GM12878 (cell line): ENCODE results near the gene MPPED1. TPM values are rescaled to one million over a fixed set of nuclear protein-coding genes. Genes with fewer than 3 reads are reported as not detected.

Source experiments
- ATAC-seq: fragments of 200-7000 bp; cut with Tn5 transposase; 3 replicates; pipeline ENCODE4 v1.9.1; 2020; ENCODE audit warnings: mild to moderate bottlenecking, moderate library complexity
- BruUV-seq: library from RNA; stranded (reverse); fragments of 400-500 nt; replicated peaks from 2 replicates; lab custom pipeline; 2021; lab: Mats Ljungman, UMichigan
- CTCF ChIA-PET: fragments of 300-600 bp; sonication (Branson Sonifier 250); formaldehyde crosslinking; extraction: SDS; loops from one replicate; lab custom pipeline; 2021; ENCODE audit warnings: inconsistent platforms; lab: Yijun Ruan, JAX
- POLR2A ChIA-PET: fragments of 350-600 bp; formaldehyde crosslinking; extraction: SDS; loops from one replicate; lab custom pipeline; 2021; ENCODE audit warnings: inconsistent platforms; lab: Charles Lee
- RAD21 ChIA-PET: fragments of 300-600 bp; sonication (Branson Sonifier 250); formaldehyde crosslinking; loops from one replicate; lab custom pipeline; 2023; ENCODE audit warnings: antibody characterized with exemption; ENCODE audit not compliant: unreplicated experiment; lab: Charles Lee
- SMC1A ChIA-PET: fragments of 300-600 bp; sonication (Branson Sonifier 250); formaldehyde crosslinking; loops from one replicate; lab custom pipeline; 2023; ENCODE audit not compliant: unreplicated experiment, uncharacterized antibody; lab: Charles Lee
- DNase-seq: peaks from one replicate; pipeline ENCODE4 v3.0.0-alpha.2; 2011; ENCODE audit warnings: low read depth, low spot score
- FAIRE-seq: peaks from 3 replicates; lab custom pipeline; 2011; peaks lifted over from hg19 to GRCh38; lab: Jason Lieb, UNC
- H2AFZ ChIP-seq: 2 replicates; pipeline ENCODE4 v1.6.0; 2011; ENCODE audit warnings: low read depth, low read length, control low read depth; ENCODE audit not compliant: control insufficient read depth
- H3K27ac ChIP-seq: 2 replicates; pipeline ENCODE4 v1.5.1; 2011; ENCODE audit warnings: control low read depth; ENCODE audit not compliant: control insufficient read depth, insufficient read depth
- H3K27me3 ChIP-seq, 2 experiments: replicated peaks in 1 of 2; 2 replicates each; pipeline versions ENCODE4 v1.6.0 to v1.6.1; 2011; ENCODE audit warnings: low read length in 1 of 2; ENCODE audit not compliant: control insufficient read depth in 2 of 2, insufficient read depth in 2 of 2
- H3K36me3 ChIP-seq, 2 experiments: 2 replicates each; pipeline ENCODE4 v1.5.1; 2011; ENCODE audit warnings: low read length in 1 of 2; ENCODE audit not compliant: control insufficient read depth in 2 of 2, insufficient read depth in 2 of 2
- H3K4me1 ChIP-seq: 2 replicates; pipeline ENCODE4 v1.6.1; 2011; ENCODE audit warnings: mild to moderate bottlenecking, low read length, moderate library complexity, mixed read lengths; ENCODE audit not compliant: control insufficient read depth, insufficient read depth
- H3K4me2 ChIP-seq: 2 replicates; pipeline ENCODE4 v1.6.0; 2011; ENCODE audit warnings: control low read depth; ENCODE audit not compliant: control insufficient read depth, insufficient read depth
- H3K4me3 ChIP-seq: fragments of 200-600 bp; sonication (generic); 2 replicates; pipeline ENCODE4 v1.5.1; 2016
- H3K79me2 ChIP-seq: 2 replicates; pipeline ENCODE4 v1.6.0; 2011; ENCODE audit warnings: low read length; ENCODE audit not compliant: control insufficient read depth, insufficient read depth
- H3K9ac ChIP-seq: 2 replicates; pipeline ENCODE4 v1.8.0; 2011; ENCODE audit warnings: low read length, control low read depth, mixed read lengths; ENCODE audit not compliant: control insufficient read depth, insufficient read depth
- H3K9me3 ChIP-seq: replicated peaks from 3 replicates; pipeline ENCODE4 v1.5.1; 2011; ENCODE audit warnings: mild to moderate bottlenecking, low read length; ENCODE audit not compliant: control insufficient read depth, insufficient read depth
- H4K20me1 ChIP-seq: 2 replicates; pipeline ENCODE4 v1.6.0; 2011; ENCODE audit not compliant: control insufficient read depth, insufficient read depth
- BACH1 ChIP-seq: fragments of 450-650 bp; IDR thresholded peaks from 2 replicates; pipeline ENCODE4 v1.6.1; 2017; ENCODE audit warnings: mild to moderate bottlenecking, borderline replicate concordance
- BRCA1 ChIP-seq: IDR thresholded peaks from 2 replicates; pipeline ENCODE4 v1.6.1; 2011; ENCODE audit warnings: low read depth, low read length, improper control_type of control experiment
- CBFB ChIP-seq: IDR thresholded peaks from 2 replicates; pipeline ENCODE4 v1.6.1; 2016; ENCODE audit warnings: antibody characterized with exemption, low read depth
- DPF2 ChIP-seq: fragments of 450-650 bp; IDR thresholded peaks from 2 replicates; pipeline ENCODE4 v1.6.1; 2017; ENCODE audit warnings: mild to moderate bottlenecking
- HCFC1 ChIP-seq: fragments of 150-350 bp; IDR thresholded peaks from 2 replicates; pipeline ENCODE4 v1.6.1; 2014; ENCODE audit warnings: low read length
- MEF2A ChIP-seq: IDR thresholded peaks from 2 replicates; pipeline ENCODE4 v1.6.1; 2011; ENCODE audit warnings: low read depth, mild to moderate bottlenecking, low read length, moderate library complexity; ENCODE audit not compliant: insufficient read depth
- NR2C1 ChIP-seq: fragments of 450-650 bp; IDR thresholded peaks from 2 replicates; pipeline ENCODE4 v1.6.1; 2017; ENCODE audit warnings: antibody characterized with exemption, mild to moderate bottlenecking, moderate library complexity
- POLR2AphosphoS5 ChIP-seq: IDR thresholded peaks from 2 replicates; pipeline ENCODE4 v1.6.1; 2011; ENCODE audit warnings: mild to moderate bottlenecking, low read length, inconsistent platforms
- RAD51 ChIP-seq: fragments of 450-650 bp; IDR thresholded peaks from 2 replicates; pipeline ENCODE4 v1.6.1; 2016; ENCODE audit warnings: moderate library complexity, mild to moderate bottlenecking, inconsistent platforms
- STAT1 ChIP-seq: fragments of 450-650 bp; conservative IDR thresholded peaks from 2 replicates; pipeline ENCODE4 v1.6.1; 2014; ENCODE audit warnings: antibody characterized with exemption, mild to moderate bottlenecking
- WGBS: methylation state at CpG from one replicate; pipeline ENCODE4 v1.1.6; 2016; ENCODE audit warnings: low lambda C conversion rate; ENCODE audit not compliant: insufficient replicate concordance, insufficient coverage; ENCODE audit errors: missing lambda C conversion rate; 5-methylcytosine and 5-hydroxymethylcytosine counted together
- in situ Hi-C: fragments of 300-500 bp; cut with MboI; formaldehyde crosslinking; loops from 9 replicates; pipeline ENCODE4 v1.14.3; 2018; ENCODE audit warnings: mixed read lengths
- intact Hi-C: fragments of 100-400 bp; cut with micrococcal nuclease; formaldehyde crosslinking; loops from one replicate; pipeline ENCODE4 v1.14.2; 2022; ENCODE audit not compliant: unreplicated experiment
- polyA plus RNA-seq, 11 experiments: library from polyadenylated mRNA; depleted of rRNA in 4 of 11; unstranded in 6 of 11; stranded (reverse) in 5 of 11; fragments of >200 nt; fragmentation: Nextera tagmentation in 4 of 11; fragmentation: Illumina TruSeq in 1 of 11; extraction: Ambion mirVana in 4 of 11; extraction: Trizol in 1 of 11; gene quantifications; 1 replicate in 1 of 11; 2 replicates in 10 of 11; pipeline versions ENCODE4 v1.2.1 to v1.2.3, GENCODE V29; 2011 to 2016; ENCODE audit warnings: inconsistent platforms in 2 of 11, missing spikeins in 2 of 11, low read depth in 1 of 11
- total RNA-seq, 4 experiments: library from RNA; depleted of rRNA in 3 of 4; stranded (reverse); fragments of >200 nt in 3 of 4; fragmentation: Illumina TruSeq in 1 of 4; extraction: Trizol in 1 of 4; gene quantifications; 2 replicates each; pipeline versions ENCODE4 v1.2.1 to v1.2.3, GENCODE V29; 2013 to 2021
- TF ChIP-seq, protein P1 (sequence below): fragments of 450-650 bp; IDR thresholded peaks from 2 replicates; pipeline ENCODE4 v1.6.1; 2017; ENCODE audit warnings: mild to moderate bottlenecking
- TF ChIP-seq, protein P2 (sequence below): fragments of 450-650 bp; IDR thresholded peaks from 2 replicates; pipeline ENCODE4 v1.6.1; 2017; ENCODE audit warnings: mild to moderate bottlenecking, moderate library complexity
- TF ChIP-seq, protein P3 (sequence below): IDR thresholded peaks from 2 replicates; pipeline ENCODE4 v1.6.1; 2011; ENCODE audit warnings: borderline replicate concordance, low read depth, mild to moderate bottlenecking, moderate library complexity, mixed read lengths, low read length; ENCODE audit not compliant: insufficient read depth; ENCODE audit errors: extremely low read length
- TF ChIP-seq, protein P4 (sequence below): IDR thresholded peaks from 2 replicates; pipeline ENCODE4 v1.6.1; 2011; ENCODE audit warnings: borderline replicate concordance, low read depth, mild to moderate bottlenecking, moderate library complexity, low read length; ENCODE audit not compliant: insufficient read depth, poor library complexity, severe bottlenecking
- TF ChIP-seq, protein P5 (sequence below): IDR thresholded peaks from 2 replicates; pipeline ENCODE4 v1.6.1; 2011; ENCODE audit warnings: mild to moderate bottlenecking, low read depth, low read length, moderate library complexity; ENCODE audit not compliant: insufficient replicate concordance

Gene MPPED1
- total and polyA plus RNA-seq, 10 of the 15 experiments (the other 5 are each of a cell fraction or from before 2014, with no cell fraction given) = 0.11 TPM; not detected in 9

DNA sequence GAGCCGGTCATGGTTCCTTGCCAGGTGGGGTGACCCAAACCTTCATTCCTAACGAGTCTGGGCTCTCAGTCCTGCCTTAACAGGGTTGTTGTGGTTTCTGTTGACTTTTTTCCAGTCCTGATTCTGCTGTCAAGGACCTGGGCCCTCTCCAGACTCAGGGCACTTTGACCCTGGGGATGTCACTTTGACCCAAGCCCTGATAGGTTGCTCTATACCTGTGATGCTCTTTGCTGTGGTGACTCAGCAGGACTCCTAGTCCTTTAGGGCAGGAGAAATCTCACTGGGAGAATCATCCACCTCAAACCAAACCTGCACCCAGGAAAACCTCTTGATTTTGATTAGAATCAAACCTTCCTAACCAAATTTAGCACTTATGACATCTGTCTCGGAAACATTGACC lies 20.5 kb upstream of the MPPED1 start:
- intact Hi-C loops = no loop called here
- SMC1A ChIA-PET = no interaction called here
- no peak overlapping the region for H3K27ac ChIP-seq
- CTCF ChIA-PET = no interaction called here
- no peaks in the 10 kb centered on the region for H4K20me1 ChIP-seq
- TF ChIP-seq, protein P1, sequence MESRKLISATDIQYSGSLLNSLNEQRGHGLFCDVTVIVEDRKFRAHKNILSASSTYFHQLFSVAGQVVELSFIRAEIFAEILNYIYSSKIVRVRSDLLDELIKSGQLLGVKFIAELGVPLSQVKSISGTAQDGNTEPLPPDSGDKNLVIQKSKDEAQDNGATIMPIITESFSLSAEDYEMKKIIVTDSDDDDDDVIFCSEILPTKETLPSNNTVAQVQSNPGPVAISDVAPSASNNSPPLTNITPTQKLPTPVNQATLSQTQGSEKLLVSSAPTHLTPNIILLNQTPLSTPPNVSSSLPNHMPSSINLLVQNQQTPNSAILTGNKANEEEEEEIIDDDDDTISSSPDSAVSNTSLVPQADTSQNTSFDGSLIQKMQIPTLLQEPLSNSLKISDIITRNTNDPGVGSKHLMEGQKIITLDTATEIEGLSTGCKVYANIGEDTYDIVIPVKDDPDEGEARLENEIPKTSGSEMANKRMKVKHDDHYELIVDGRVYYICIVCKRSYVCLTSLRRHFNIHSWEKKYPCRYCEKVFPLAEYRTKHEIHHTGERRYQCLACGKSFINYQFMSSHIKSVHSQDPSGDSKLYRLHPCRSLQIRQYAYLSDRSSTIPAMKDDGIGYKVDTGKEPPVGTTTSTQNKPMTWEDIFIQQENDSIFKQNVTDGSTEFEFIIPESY = no peak
- TF ChIP-seq BACH1 = no peak
- no peak for TF ChIP-seq CBFB
- TF ChIP-seq, protein P2, sequence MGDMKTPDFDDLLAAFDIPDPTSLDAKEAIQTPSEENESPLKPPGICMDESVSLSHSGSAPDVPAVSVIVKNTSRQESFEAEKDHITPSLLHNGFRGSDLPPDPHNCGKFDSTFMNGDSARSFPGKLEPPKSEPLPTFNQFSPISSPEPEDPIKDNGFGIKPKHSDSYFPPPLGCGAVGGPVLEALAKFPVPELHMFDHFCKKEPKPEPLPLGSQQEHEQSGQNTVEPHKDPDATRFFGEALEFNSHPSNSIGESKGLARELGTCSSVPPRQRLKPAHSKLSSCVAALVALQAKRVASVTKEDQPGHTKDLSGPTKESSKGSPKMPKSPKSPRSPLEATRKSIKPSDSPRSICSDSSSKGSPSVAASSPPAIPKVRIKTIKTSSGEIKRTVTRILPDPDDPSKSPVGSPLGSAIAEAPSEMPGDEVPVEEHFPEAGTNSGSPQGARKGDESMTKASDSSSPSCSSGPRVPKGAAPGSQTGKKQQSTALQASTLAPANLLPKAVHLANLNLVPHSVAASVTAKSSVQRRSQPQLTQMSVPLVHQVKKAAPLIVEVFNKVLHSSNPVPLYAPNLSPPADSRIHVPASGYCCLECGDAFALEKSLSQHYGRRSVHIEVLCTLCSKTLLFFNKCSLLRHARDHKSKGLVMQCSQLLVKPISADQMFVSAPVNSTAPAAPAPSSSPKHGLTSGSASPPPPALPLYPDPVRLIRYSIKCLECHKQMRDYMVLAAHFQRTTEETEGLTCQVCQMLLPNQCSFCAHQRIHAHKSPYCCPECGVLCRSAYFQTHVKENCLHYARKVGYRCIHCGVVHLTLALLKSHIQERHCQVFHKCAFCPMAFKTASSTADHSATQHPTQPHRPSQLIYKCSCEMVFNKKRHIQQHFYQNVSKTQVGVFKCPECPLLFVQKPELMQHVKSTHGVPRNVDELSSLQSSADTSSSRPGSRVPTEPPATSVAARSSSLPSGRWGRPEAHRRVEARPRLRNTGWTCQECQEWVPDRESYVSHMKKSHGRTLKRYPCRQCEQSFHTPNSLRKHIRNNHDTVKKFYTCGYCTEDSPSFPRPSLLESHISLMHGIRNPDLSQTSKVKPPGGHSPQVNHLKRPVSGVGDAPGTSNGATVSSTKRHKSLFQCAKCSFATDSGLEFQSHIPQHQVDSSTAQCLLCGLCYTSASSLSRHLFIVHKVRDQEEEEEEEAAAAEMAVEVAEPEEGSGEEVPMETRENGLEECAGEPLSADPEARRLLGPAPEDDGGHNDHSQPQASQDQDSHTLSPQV = no peak
- no peak for TF ChIP-seq BRCA1
- TF ChIP-seq, protein P3, sequence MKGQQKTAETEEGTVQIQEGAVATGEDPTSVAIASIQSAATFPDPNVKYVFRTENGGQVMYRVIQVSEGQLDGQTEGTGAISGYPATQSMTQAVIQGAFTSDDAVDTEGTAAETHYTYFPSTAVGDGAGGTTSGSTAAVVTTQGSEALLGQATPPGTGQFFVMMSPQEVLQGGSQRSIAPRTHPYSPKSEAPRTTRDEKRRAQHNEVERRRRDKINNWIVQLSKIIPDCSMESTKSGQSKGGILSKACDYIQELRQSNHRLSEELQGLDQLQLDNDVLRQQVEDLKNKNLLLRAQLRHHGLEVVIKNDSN = no peak
- TF ChIP-seq RAD51 = no peak
- no peak for TF ChIP-seq DPF2
- no peak for TF ChIP-seq STAT1
- no peak for TF ChIP-seq HCFC1
- no peak for TF ChIP-seq MEF2A
- TF ChIP-seq, protein P4, sequence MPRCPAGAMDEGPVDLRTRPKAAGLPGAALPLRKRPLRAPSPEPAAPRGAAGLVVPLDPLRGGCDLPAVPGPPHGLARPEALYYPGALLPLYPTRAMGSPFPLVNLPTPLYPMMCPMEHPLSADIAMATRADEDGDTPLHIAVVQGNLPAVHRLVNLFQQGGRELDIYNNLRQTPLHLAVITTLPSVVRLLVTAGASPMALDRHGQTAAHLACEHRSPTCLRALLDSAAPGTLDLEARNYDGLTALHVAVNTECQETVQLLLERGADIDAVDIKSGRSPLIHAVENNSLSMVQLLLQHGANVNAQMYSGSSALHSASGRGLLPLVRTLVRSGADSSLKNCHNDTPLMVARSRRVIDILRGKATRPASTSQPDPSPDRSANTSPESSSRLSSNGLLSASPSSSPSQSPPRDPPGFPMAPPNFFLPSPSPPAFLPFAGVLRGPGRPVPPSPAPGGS = no peak
- TF ChIP-seq POLR2AphosphoS5 = no peak
- TF ChIP-seq, protein P5, sequence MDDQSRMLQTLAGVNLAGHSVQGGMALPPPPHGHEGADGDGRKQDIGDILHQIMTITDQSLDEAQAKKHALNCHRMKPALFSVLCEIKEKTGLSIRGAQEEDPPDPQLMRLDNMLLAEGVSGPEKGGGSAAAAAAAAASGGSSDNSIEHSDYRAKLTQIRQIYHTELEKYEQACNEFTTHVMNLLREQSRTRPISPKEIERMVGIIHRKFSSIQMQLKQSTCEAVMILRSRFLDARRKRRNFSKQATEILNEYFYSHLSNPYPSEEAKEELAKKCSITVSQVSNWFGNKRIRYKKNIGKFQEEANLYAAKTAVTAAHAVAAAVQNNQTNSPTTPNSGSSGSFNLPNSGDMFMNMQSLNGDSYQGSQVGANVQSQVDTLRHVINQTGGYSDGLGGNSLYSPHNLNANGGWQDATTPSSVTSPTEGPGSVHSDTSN = no peak
- no peak for TF ChIP-seq NR2C1
- no TSS peak for BruUV-seq
- ATAC-seq (no peak), FAIRE-seq (no peak), DNase-seq (no peak)
- in situ Hi-C loops = loop anchor here (10.0 kb wide), 2 partner anchors 433 to 1233 kb away; no protein-coding TSS in a partner anchor
- H3K79me2 ChIP-seq = no peaks in the 10 kb centered on the region
- 37% methylated on average over 3 of the region's 3 CpGs for WGBS
- POLR2A ChIA-PET = no interaction called here
- peaks cover 0 to 3% of the 10 kb centered on the region in 2 experiments; a peak in 2 of 4 replicates for H3K27me3 ChIP-seq
- H3K4me2 ChIP-seq = no peak overlapping the region
- no peaks in the 10 kb centered on the region for H3K9me3 ChIP-seq
- H3K4me1 ChIP-seq = no peaks in the 10 kb centered on the region
- H3K9ac ChIP-seq = no peak overlapping the region
- H3K4me3 ChIP-seq = no peak overlapping the region
- RAD21 ChIA-PET = no interaction called here
- no peak overlapping the region for H2AFZ ChIP-seq
- H3K36me3 ChIP-seq = no peaks in the 10 kb centered on the region
